NK-92 (cell line): Measurements from ENCODE around the gene LRMDA.

Source experiments
- DNase-seq: peaks from one replicate; lab custom pipeline; 2025; ENCODE audit not compliant: unreplicated experiment; lab: John Stamatoyannopoulos, UW

The LRMDA gene

GRCh38 chr10:76433161-76434005 is 1002.0 kb downstream of the LRMDA start:
- DNase-seq: no peak

- DNase-seq: no peak
Observed at GRCh38 chr10:76435157-76435556, 1003.7 kb downstream of the LRMDA start.

- no peak for DNase-seq
Observed at GRCh38 chr10:76436401-76436811, 1005.0 kb downstream of the LRMDA start.

GRCh38 chr10:76436981-76437380 is 1005.6 kb downstream of the LRMDA start:
- DNase-seq: no peak

- DNase-seq: no peak
Observed at GRCh38 chr10:76440426-76440825, 1009.0 kb downstream of the LRMDA start.

- DNase-seq: no peak
Observed at GRCh38 chr10:76442113-76442512, 1010.7 kb downstream of the LRMDA start.

GRCh38 chr10:76444034-76444800 is 1012.8 kb downstream of the LRMDA start:
- DNase-seq: no peak

GRCh38 chr10:76447578-76447977 is 1016.2 kb downstream of the LRMDA start:
- DNase-seq: no peak

- no peak for DNase-seq
Observed at GRCh38 chr10:76451911-76452310, 1020.5 kb downstream of the LRMDA start.

- no peak for DNase-seq
Observed at GRCh38 chr10:76453332-76453731, 1021.9 kb downstream of the LRMDA start.

- no peak for DNase-seq
Observed at GRCh38 chr10:76453997-76454396, 1022.6 kb downstream of the LRMDA start.

GRCh38 chr10:76454506-76455140 is 1023.2 kb downstream of the LRMDA start:
- DNase-seq: no peak

- DNase-seq: no peak
Observed at GRCh38 chr10:76456197-76456596, 1024.8 kb downstream of the LRMDA start.

- no peak for DNase-seq
Observed at GRCh38 chr10:76459016-76459730, 1027.7 kb downstream of the LRMDA start.

- DNase-seq: no peak
Observed at GRCh38 chr10:76461024-76461423, 1029.6 kb downstream of the LRMDA start.

- DNase-seq: no peak
Observed at GRCh38 chr10:76463111-76463510, 1031.7 kb downstream of the LRMDA start.

- DNase-seq: no peak
Observed at GRCh38 chr10:76466836-76467503, 1035.5 kb downstream of the LRMDA start.

- DNase-seq: no peak
Observed at GRCh38 chr10:76469675-76470074, 1038.3 kb downstream of the LRMDA start.

GRCh38 chr10:76479103-76479790 is 1047.8 kb downstream of the LRMDA start:
- no peak for DNase-seq

- DNase-seq: no peak
Observed at GRCh38 chr10:76481178-76481577, 1049.8 kb downstream of the LRMDA start.
